LNCaP clone FGC (cell line): ENCODE results near the gene MILR1.

Experiments used
- DNase-seq: peaks from one replicate; pipeline ENCODE4 v3.0.0-alpha.2; 2011; ENCODE audit warnings: low read depth
- H3K4me3 ChIP-seq: 2 replicates; pipeline ENCODE4 v1.5.1; 2011; ENCODE audit warnings: mild to moderate bottlenecking, low read depth, low read length, control low read depth
- CTCF ChIP-seq: IDR thresholded peaks from 2 replicates; pipeline ENCODE4 v1.5.1; 2012; ENCODE audit warnings: mild to moderate bottlenecking; ENCODE audit not compliant: control insufficient read depth, insufficient read depth; ENCODE audit errors: extremely low read depth

Gene MILR1

GRCh38 chr17:64503821-64504768 lies 55.2 kb downstream of the MILR1 start:
- no peak for DNase-seq
- peak overlapping the region; percentile 81 for H3K4me3 ChIP-seq

GRCh38 chr17:64504769-64505339 lies 55.9 kb downstream of the MILR1 start:
- peak overlapping the region; percentile 81 for H3K4me3 ChIP-seq
- DNase-seq: no peak
- TF ChIP-seq CTCF: no peak

More at GRCh38 chr17:64503821-64504768, 55.2 kb downstream of the MILR1 start:
- TF ChIP-seq CTCF: no peak

- peak; percentile 64 for DNase-seq
- peak overlapping the region; percentile 81 for H3K4me3 ChIP-seq
- no peak for TF ChIP-seq CTCF
Observed at GRCh38 chr17:64505340-64506200, 56.7 kb downstream of the MILR1 start.

- DNase-seq: no peak
- no peak for TF ChIP-seq CTCF
- H3K4me3 ChIP-seq: peak within 1 kb of the TSS; percentile 81
Observed at GRCh38 chr17:64506201-64506575, 57.3 kb downstream of the MILR1 start, which contains the start of gene DDX5. Gene DDX5, minus strand, starts transcription at chr17:64506289. Its CDS starts 170 bp downstream, at chr17:64506119.

GRCh38 chr17:64506576-64507412 lies 57.9 kb downstream of the MILR1 start, which contains the start of gene CEP95:
Gene CEP95, plus strand, starts transcription at chr17:64506977. Its CDS starts 121 bp downstream, at chr17:64507098.
- no peak for TF ChIP-seq CTCF
- peak; percentile 97 for DNase-seq
- H3K4me3 ChIP-seq: peak within 1 kb of the TSS; percentile 81

- peak; percentile 54 for DNase-seq
- TF ChIP-seq CTCF: peak; percentile 61
- peak overlapping the region; percentile 81 for H3K4me3 ChIP-seq
Observed at GRCh38 chr17:64507413-64507782, 58.5 kb downstream of the MILR1 start.
